GM12878 (cell line): ENCODE data around the gene ZSWIM7.

ENCODE experiments used
- EZH2 ChIP-seq: IDR thresholded peaks from 2 replicates; pipeline ENCODE4 v1.6.1; 2012; ENCODE audit warnings: low read depth, mild to moderate bottlenecking, control low read depth, inconsistent platforms, low read length, borderline replicate concordance; ENCODE audit not compliant: control insufficient read depth
- POLR2A ChIP-seq: IDR thresholded peaks from 2 replicates; pipeline ENCODE4 v1.6.1; 2011; ENCODE audit warnings: low read depth, mild to moderate bottlenecking, low read length
- POLR2AphosphoS2 ChIP-seq: IDR thresholded peaks from 2 replicates; pipeline ENCODE4 v1.6.1; 2011; ENCODE audit warnings: low read depth, mild to moderate bottlenecking, low read length, improper control_type of control experiment, moderate library complexity
- RFX5 ChIP-seq: IDR thresholded peaks from 2 replicates; pipeline ENCODE4 v1.6.1; 2011; ENCODE audit warnings: low read depth, low read length, improper control_type of control experiment
- TCF7 ChIP-seq: IDR thresholded peaks from 2 replicates; pipeline ENCODE4 v1.6.1; 2014; ENCODE audit warnings: antibody characterized with exemption, borderline replicate concordance
- ZNF24 ChIP-seq: fragments of 450-650 bp; IDR thresholded peaks from 2 replicates; pipeline ENCODE4 v1.6.1; 2017; ENCODE audit warnings: antibody characterized with exemption, mild to moderate bottlenecking
- TF ChIP-seq, protein P1 (sequence below), 3 experiments: IDR thresholded peaks in 2 of 3; conservative IDR thresholded peaks in 1 of 3; 2 replicates each; pipeline ENCODE4 v1.5.1; 2011; ENCODE audit warnings: low read depth in 3 of 3, low read length in 3 of 3, mild to moderate bottlenecking in 3 of 3, control low read depth in 2 of 3, moderate library complexity in 2 of 3, inconsistent platforms in 1 of 3, mixed read lengths in 1 of 3; ENCODE audit not compliant: control insufficient read depth in 2 of 3, insufficient read depth in 1 of 3; ENCODE audit errors: extremely low read depth in 1 of 3

DNA sequence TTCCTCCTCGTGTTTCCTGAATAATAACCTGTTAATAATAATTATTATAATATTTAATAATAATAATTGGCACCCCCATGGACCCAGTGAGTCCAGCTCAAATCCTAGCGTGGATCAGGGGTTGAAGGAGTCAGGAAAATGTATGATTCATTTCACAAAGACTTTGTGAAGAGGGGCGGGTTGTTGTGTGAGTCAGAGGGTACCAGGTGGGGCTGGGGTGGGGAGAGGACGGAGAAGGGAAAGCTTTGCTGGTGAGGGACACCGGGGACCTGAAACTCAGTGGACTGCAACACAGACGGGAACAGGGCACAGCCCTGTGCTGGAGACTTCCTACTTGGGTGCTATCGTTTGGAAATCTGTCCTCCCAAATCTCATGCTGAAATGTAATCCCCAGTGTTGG is 57.7 kb downstream of the ZSWIM7 start:
- TF ChIP-seq POLR2AphosphoS2 (no peak), POLR2A (no peak), TCF7 (no peak), RFX5 (no peak), ZNF24 (no peak), EZH2 (no peak)
- TF ChIP-seq, protein P1, sequence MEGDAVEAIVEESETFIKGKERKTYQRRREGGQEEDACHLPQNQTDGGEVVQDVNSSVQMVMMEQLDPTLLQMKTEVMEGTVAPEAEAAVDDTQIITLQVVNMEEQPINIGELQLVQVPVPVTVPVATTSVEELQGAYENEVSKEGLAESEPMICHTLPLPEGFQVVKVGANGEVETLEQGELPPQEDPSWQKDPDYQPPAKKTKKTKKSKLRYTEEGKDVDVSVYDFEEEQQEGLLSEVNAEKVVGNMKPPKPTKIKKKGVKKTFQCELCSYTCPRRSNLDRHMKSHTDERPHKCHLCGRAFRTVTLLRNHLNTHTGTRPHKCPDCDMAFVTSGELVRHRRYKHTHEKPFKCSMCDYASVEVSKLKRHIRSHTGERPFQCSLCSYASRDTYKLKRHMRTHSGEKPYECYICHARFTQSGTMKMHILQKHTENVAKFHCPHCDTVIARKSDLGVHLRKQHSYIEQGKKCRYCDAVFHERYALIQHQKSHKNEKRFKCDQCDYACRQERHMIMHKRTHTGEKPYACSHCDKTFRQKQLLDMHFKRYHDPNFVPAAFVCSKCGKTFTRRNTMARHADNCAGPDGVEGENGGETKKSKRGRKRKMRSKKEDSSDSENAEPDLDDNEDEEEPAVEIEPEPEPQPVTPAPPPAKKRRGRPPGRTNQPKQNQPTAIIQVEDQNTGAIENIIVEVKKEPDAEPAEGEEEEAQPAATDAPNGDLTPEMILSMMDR (IDR thresholded peaks at IDR 0.05 in 2 of 3, conservative IDR thresholded peaks at IDR 0.05 in 1 of 3; ENCODE audit: control insufficient read depth in 2 of 3, extremely low read depth in 1 of 3, insufficient read depth in 1 of 3, low read depth in 3 of 3, low read length in 3 of 3): no peak
